ENCODE measurements around the gene HLA-DPB1.

DNA sequence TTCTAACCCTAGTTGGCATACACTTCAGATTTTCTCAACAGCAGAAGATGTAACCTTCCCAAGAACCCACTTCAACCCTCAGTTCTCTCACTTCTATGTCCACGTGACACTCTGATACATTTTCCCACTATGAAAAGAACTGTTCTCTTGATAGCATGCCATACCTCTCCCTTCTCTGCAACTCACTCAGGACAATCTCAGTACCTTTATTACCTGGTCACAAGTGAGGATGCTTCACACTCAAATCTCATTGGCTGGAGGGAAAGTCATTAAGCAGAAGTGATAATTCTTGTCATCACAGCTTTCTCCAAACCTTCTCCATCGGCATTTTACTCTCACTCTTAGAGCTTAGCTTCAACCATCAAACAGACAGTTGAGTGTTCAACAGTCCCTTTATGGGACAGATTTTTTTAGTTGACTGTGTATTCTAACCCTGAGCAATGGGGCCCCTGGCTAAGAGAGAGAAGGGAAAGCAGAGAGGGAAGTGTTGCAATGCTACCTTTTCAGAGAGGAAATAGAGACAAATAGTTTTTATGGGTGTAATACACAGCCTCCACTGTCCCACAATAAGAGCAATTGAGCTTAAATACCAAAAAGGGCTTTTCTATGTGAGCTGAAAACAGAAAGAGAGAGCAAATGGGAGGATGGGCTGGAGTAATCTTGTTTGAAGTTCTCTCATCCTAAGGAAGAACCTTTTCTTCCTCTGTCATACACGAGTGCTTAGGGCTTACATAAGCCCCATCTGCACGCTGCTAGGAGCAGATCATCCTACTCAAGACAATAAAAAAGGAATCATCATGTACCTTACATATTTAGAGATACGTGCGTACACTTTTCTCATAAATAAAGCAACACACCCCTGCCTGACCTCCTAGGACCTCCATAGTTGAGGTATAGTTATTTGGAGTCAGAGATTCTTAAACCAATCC is 18.3 kb upstream of the HLA-DPB1 start:
- TF ChIP-seq, protein P1, sequence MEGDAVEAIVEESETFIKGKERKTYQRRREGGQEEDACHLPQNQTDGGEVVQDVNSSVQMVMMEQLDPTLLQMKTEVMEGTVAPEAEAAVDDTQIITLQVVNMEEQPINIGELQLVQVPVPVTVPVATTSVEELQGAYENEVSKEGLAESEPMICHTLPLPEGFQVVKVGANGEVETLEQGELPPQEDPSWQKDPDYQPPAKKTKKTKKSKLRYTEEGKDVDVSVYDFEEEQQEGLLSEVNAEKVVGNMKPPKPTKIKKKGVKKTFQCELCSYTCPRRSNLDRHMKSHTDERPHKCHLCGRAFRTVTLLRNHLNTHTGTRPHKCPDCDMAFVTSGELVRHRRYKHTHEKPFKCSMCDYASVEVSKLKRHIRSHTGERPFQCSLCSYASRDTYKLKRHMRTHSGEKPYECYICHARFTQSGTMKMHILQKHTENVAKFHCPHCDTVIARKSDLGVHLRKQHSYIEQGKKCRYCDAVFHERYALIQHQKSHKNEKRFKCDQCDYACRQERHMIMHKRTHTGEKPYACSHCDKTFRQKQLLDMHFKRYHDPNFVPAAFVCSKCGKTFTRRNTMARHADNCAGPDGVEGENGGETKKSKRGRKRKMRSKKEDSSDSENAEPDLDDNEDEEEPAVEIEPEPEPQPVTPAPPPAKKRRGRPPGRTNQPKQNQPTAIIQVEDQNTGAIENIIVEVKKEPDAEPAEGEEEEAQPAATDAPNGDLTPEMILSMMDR (IDR thresholded peaks at IDR 0.05): no peak
- TF ChIP-seq ZFX (IDR thresholded peaks at IDR 0.05; ENCODE audit: borderline replicate concordance): no peak
